GM21447 (cell line): ENCODE measurements around the gene MRPS9.

Experiments
- ATAC-seq: cut with Tn5 transposase; IDR thresholded peaks from one replicate; pipeline ENCODE4 v1.9.1; 2021; ENCODE audit not compliant: unreplicated experiment

Gene MRPS9

DNA sequence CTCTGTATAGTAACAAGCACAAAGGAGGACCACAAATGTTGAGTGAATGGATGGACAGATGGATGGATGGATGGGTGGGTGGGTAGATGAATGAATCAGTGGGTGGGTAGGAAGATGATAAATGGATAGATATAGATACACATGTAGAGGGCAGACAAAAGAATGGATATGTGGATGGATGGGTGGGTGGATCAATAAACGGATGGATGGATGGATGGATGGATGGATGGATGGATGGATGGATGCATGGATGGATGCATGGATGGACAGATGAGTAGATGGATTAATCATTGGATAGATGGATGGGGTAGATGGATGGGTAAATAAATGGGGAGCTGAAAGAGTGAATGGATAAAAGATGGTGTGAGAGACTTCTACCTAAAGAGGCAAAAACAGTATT, 111.4 kb downstream of the MRPS9 start:
- no peak for ATAC-seq
